SW480 (cell line): ENCODE results near the gene AGTR2.
A peak's percentile ranks its signal among the peaks of the same experiment; 100 is the strongest.
"Not testable (repeated sequence)": the region's sequence is repeated elsewhere in the genome, so short reads cannot be mapped to it uniquely, and the experiment has no call there.

Experiments used
- DNase-seq: peaks from one replicate; pipeline ENCODE4 v3.0.0-alpha.2; 2016; ENCODE audit warnings: low spot score

The AGTR2 gene, protein sequence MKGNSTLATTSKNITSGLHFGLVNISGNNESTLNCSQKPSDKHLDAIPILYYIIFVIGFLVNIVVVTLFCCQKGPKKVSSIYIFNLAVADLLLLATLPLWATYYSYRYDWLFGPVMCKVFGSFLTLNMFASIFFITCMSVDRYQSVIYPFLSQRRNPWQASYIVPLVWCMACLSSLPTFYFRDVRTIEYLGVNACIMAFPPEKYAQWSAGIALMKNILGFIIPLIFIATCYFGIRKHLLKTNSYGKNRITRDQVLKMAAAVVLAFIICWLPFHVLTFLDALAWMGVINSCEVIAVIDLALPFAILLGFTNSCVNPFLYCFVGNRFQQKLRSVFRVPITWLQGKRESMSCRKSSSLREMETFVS

DNA sequence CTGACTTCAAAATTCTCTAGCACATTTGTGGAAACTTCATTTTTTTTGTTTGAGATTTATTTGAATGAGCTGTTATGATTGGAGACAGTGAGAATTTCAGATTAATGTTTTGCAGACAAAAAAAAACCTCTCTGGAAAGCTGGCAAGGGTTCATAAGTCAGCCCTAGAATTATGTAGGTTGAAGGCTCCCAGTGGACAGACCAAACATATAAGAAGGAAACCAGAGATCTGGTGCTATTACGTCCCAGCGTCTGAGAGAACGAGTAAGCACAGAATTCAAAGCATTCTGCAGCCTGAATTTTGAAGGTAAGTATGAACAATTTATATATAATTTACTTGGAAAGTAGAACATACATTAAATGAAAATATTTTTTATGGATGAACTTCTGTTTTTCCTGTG, at the start of gene AGTR2:
AGTR2 (plus strand) TSS at position 234 of the 400 bp plus-strand sequence. CDS start 1,537 bp downstream, outside the sequence.
- DNase-seq = no peak

DNA sequence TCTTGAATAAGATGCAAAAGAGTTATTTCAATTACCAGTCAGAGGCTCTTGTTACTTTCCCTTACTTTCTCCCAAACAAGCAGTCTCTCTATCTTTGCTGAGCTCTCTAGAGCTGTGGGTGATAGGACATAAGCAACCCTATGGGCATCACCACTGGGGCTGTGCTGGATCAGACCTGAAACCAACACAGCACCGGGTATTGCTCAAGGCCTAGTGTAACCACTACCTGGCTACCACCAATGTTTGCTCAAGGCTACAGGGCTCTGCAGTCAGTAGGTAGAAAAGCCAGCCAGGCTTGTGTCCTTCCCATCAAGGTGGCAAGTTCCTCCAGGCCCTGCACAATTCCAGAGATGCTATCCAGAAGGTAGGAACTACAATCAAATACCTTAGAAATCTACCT, 35.3 kb upstream of the AGTR2 start:
- DNase-seq = no peak

DNA sequence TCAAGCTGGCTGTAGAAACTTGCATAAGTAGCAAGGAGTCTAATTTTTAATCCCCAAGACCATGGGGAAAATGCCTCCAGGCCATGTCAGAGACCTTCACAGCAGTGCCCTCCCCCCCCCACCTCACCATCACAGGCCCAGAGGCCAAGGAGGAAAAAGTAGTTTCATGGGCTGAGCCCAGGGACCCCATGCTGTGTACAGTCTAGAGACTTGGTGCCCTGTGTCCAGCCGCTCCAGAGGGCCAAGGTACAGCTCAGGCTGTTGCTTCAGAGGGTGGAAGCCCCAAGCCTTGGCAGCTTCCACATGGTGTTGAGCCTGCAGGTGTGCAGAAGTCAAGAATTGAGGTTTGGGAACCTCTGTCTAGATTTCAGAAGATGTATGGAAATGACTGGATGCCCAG, 29.3 kb upstream of the AGTR2 start:
- not testable (repeated sequence) for DNase-seq

DNA sequence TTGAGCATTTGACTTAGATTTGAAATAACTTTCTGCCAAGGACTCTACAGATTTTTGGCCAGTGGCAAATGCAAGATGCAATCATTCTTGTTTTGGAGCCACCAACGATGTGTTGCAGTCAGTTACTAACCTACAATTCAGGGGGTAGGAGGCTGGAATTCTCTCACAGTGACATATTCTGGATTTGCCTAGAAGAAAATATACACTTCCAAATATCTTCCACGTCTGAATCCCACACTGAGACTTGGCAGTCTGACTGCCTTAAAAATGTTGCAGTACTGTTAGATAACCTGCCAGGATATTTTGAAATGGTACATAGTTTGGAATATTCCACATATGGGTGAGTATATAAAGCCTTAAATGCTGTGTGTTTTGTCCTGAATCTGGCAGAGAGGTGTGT, 27.6 kb upstream of the AGTR2 start:
- DNase-seq = no peak

DNA sequence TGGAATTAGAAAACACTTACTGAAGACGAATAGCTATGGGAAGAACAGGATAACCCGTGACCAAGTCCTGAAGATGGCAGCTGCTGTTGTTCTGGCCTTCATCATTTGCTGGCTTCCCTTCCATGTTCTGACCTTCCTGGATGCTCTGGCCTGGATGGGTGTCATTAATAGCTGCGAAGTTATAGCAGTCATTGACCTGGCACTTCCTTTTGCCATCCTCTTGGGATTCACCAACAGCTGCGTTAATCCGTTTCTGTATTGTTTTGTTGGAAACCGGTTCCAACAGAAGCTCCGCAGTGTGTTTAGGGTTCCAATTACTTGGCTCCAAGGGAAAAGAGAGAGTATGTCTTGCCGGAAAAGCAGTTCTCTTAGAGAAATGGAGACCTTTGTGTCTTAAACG, 2.4 kb downstream of the AGTR2 start:
- no peak for DNase-seq

DNA sequence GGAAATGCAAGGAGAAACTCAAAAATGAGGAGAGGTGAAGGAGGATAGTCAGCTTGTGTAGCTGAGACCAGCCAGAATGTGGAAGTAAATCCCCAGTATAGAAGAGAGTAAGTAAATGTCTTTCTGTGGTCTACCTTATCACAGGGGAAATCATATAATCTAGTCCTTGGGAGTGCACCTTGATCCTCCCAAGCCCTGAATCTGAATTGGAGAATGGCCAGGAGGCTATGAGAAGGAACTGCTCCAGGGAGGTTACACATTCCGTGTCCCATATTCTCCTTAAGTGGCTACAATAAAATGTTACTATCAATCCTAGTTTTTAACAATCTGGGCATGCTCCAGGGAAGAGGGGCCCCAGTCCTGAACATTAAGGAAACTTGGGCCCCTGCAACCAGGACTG, 10.8 kb downstream of the AGTR2 start:
- DNase-seq = no peak

DNA sequence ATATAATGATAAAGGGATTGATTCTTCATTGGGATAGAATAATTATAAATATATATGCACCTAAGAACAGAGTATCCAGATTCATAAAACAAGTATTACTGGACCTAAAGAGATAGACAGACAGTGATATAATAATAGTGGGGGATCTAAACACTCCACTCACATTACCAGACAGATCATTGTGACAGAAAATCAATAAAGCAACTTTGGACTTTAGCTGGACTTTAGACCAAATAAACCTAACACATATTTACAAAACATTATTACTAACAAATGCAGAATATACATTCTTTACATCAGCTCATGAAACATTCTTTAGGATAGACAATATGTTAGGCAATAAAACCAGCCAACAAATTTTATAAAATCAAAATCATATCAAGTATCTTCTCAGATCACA, 14.6 kb downstream of the AGTR2 start:
- DNase-seq = no peak

DNA sequence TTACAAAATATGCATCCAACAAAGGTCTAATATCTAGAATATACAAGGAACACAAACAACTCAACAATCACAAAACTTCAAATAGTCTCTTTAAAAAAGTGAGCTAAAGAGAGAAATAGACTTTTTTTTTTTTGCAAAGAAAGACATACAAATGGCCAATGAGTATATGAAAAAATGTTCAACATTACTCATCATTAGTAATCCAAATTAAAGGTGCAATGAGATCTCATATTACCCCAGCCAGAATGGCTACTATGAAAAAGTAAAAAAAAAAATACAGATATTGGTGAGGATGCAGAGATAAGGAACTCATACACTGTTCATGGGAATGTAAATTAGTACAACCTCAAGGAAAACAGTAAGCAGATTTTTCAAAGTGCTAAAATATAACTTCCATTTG, 24.1 kb downstream of the AGTR2 start:
- no peak for DNase-seq

DNA sequence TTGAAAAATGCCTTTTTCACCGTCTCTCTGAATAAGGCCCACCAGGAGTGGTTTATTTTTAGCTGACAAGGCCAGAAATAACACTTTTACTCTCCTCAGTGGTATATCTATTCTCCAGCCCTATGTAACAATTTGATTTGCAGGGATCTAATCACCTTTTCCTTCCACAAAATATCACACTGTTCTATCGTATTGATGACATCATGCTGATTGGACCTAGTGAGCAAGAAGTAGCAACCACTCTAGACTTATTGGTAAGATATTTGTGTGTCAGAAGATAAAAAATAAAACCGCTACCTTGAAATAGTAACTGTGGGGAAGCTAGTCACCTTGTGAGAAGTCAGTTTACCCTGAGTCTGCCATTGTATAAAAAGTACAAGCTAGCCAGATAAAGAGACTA, 27.7 kb downstream of the AGTR2 start:
- DNase-seq = no peak

DNA sequence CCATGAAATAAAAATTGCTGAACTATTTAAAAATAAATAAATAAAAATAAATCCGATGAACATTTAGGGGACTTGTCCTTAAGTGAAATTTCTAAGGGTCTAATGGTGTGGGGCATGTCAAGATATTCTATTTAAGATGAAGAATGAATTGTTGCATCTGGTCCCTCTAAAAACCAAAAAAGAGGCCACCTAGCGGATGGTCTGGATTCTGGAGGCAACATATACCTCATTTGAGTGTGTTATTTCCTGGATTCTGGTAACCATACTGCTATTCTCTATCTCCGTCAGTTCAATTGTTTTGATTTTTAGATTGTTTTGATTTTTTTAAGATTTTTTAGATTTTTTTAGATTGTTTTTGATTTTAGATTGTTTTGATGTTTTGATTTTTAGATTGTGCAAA, 28.3 kb downstream of the AGTR2 start:
- DNase-seq = peak; percentile 1

DNA sequence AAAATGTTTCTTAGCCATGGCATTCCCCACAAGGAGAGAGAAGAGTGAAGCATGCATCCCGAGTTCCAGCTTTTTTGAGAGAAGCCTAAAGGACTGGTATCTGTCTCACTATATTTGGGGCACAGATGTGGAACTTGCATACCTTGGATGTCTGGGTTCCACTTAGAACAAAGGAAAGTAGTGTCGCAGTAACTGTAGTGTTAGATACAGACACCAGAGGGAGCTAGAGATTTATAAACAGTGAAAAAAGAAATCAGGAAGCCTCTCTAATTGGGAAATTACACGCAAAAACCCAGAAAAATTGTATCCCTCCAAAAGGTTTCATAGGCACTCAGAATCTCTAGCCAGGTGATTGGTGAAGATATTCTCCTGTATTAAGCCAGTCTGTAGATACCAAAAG, 34.4 kb downstream of the AGTR2 start:
- peak; percentile 9 for DNase-seq

DNA sequence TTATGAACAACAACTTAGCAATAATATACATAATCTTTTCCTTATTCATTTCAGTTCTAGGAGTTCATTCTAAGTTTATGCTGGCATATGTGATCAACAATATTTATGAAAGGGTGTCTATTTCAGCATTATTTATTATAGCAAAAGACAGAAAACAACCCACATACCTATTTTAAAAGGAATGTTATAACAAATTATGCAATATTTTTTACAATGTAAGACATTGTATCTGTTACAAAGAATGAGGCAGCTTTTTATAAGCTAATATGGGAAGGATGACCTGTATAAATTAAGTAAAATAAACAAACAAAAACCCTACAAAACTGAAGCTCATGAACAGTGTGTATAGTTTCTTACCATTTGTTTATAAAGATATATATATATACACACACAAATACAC, 42.7 kb downstream of the AGTR2 start:
- DNase-seq = no peak

DNA sequence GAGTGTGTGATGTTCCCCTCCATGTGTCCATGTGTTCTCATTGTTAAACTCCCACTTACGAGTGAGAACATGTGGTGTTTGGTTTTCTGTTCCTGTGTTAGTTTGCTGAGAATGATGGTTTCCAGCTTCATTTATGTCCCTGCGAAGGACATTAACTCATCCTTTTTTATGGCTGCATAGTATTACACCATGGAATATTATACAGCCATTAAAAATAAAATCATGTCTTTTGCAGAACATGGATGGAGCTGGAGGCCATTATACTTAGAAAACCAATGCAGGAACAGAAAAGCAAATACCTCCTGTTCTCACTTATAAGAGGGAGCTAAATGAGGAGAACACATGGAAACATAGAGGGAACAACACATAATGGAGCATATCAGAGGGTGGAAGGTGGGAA, 46.5 kb downstream of the AGTR2 start:
- not testable (repeated sequence) for DNase-seq
